Naive B cell (primary cell): ENCODE results near the gene GPR171. TPM values are rescaled to one million over a fixed set of nuclear protein-coding genes. Genes with fewer than 3 reads are reported as not detected.

Experiments
- ATAC-seq, 2 donors: fragments of 150-1000 bp; cut with Tn5 transposase; 2 replicates each; pipeline ENCODE4 v1.10.0; 2021; ENCODE audit warnings: low read depth in 2 of 2, mild to moderate bottlenecking in 2 of 2, moderate library complexity in 2 of 2
- DNase-seq: peaks from one replicate; pipeline ENCODE4 v3.0.0; 2022
- H3K27ac Mint-ChIP-seq, 6 donors: one replicate each; pipeline ENCODE4 v1.8.0; 2020 to 2022; ENCODE audit warnings: mild to moderate bottlenecking in 6 of 6, mixed read lengths in 6 of 6, moderate library complexity in 5 of 6, inconsistent platforms in 2 of 6
- H3K27me3 Mint-ChIP-seq, 3 donors: one replicate each; pipeline ENCODE4 v1.8.0; 2021 to 2022; ENCODE audit warnings: mixed read lengths in 3 of 3, mild to moderate bottlenecking in 1 of 3
- H3K36me3 Mint-ChIP-seq, 2 donors: one replicate each; pipeline ENCODE4 v1.8.0; 2020 to 2022; ENCODE audit warnings: mixed read lengths in 2 of 2, inconsistent platforms in 1 of 2, mild to moderate bottlenecking in 1 of 2
- H3K4me1 Mint-ChIP-seq, 3 donors: one replicate each; pipeline ENCODE4 v1.8.0; 2020 to 2022; ENCODE audit warnings: mixed read lengths in 3 of 3, inconsistent platforms in 1 of 3, mild to moderate bottlenecking in 1 of 3, moderate library complexity in 1 of 3
- H3K4me3 Mint-ChIP-seq, 8 donors: one replicate each; pipeline ENCODE4 v1.8.0; 2020 to 2022; ENCODE audit warnings: mild to moderate bottlenecking in 8 of 8, mixed read lengths in 8 of 8, moderate library complexity in 8 of 8, inconsistent platforms in 2 of 8
- H3K9me3 Mint-ChIP-seq, 7 donors: one replicate each; pipeline ENCODE4 v1.8.0; 2020 to 2022; ENCODE audit warnings: mixed read lengths in 7 of 7, mild to moderate bottlenecking in 5 of 7, inconsistent platforms in 2 of 7, moderate library complexity in 1 of 7
- polyA plus RNA-seq, 6 donors: library from polyadenylated mRNA; unstranded; fragments of 300-500 nt; fragmentation: Illumina TruSeq; gene quantifications; one replicate each; pipeline ENCODE4 v1.2.3, GENCODE V29; 2021; ENCODE audit warnings: low read depth in 6 of 6

Gene GPR171
- polyA plus RNA-seq, 6 donors from 2014 or later = 0.62 to 4.7 (median 1.7) TPM

GRCh38 chr3:151226825-151227224, 23.8 kb upstream of the GPR171 start:
- peaks cover 36 to 47% (median 44%) of the 10 kb centered on the region in 3 donors for H3K4me1 Mint-ChIP-seq

GRCh38 chr3:151226088-151226563, 23.1 kb upstream of the GPR171 start:
- no peak for ATAC-seq
- Mint-ChIP-seq H3K9me3 (peaks cover 0 to 7% (median 2%) of the 10 kb centered on the region in 7 donors), H3K4me3 (no peak overlapping the region), H3K36me3 (peaks cover 12 to 18% of the 10 kb centered on the region in 2 donors), H3K27ac (no peak overlapping the region), H3K4me1 (peaks cover 29 to 43% (median 42%) of the 10 kb centered on the region in 3 donors), H3K27me3 (no peaks in the 10 kb centered on the region)
- DNase-seq = no peak

More at GRCh38 chr3:151226825-151227224, 23.8 kb upstream of the GPR171 start:
- Mint-ChIP-seq H3K4me3 (no peak overlapping the region), H3K9me3 (peaks cover 0 to 5% (median 2%) of the 10 kb centered on the region in 7 donors), H3K36me3 (peaks cover 11 to 12% of the 10 kb centered on the region in 2 donors), H3K27ac (peak overlapping the region in 2 of 6 donors; percentile 86 to 95), H3K27me3 (no peaks in the 10 kb centered on the region)
- ATAC-seq (no peak), DNase-seq (no peak)

GRCh38 chr3:151225040-151225975, 22.3 kb upstream of the GPR171 start:
- H3K27ac Mint-ChIP-seq = peak overlapping the region in 3 of 6 donors; percentile 44 to 77 (median 57)
- H3K4me1 Mint-ChIP-seq = peaks cover 28 to 39% (median 35%) of the 10 kb centered on the region in 3 donors
- peaks cover 0 to 8% (median 5%) of the 10 kb centered on the region in 7 donors for H3K9me3 Mint-ChIP-seq
- DNase-seq = no peak
- no peaks in the 10 kb centered on the region for H3K27me3 Mint-ChIP-seq
- no peak for ATAC-seq
- peaks cover 18 to 26% of the 10 kb centered on the region in 2 donors for H3K36me3 Mint-ChIP-seq
- H3K4me3 Mint-ChIP-seq = no peak overlapping the region

DNA sequence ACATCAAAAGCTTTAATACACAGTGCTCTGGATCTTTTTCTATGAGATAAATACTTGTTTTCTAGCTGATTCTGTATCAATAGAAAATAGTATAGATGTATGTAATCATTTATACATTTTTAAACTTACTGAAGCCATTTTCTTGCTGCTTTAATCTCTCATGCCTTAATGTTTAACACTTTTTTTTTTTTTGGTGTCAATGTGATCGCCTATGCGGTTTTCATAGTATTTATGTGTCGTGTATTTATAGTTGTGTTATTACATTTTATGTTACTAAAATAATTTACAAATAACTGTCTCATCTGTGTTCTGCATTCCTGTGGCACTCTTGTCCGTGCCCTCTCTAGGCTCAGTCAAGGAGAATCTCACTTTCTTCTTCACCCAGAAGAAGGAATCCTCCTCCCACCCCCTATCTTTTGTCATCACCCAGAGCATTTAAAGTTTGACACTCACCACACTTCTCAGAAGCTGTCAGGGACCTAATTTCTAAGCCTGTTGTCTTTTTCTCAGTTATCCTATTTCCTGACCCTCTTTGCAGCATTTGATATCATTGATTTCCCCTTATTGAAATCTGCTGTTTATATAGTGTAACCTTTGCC, 21.4 kb upstream of the GPR171 start:
- Mint-ChIP-seq H3K27me3 (no peaks in the 10 kb centered on the region), H3K27ac (peak overlapping the region in 4 of 6 donors; percentile 7 to 55 (median 38)), H3K9me3 (peaks cover 0 to 8% (median 5%) of the 10 kb centered on the region in 7 donors), H3K4me1 (peaks cover 23 to 36% (median 25%) of the 10 kb centered on the region in 3 donors), H3K36me3 (peaks cover 18 to 26% of the 10 kb centered on the region in 2 donors), H3K4me3 (no peak overlapping the region)
- no peak for ATAC-seq
- no peak for DNase-seq

- DNase-seq = no peak
- H3K9me3 Mint-ChIP-seq = peaks cover 0 to 8% (median 5%) of the 10 kb centered on the region in 7 donors
- H3K4me3 Mint-ChIP-seq = no peak overlapping the region
- peaks cover 3 to 17% (median 7%) of the 10 kb centered on the region in 3 donors for H3K4me1 Mint-ChIP-seq
- H3K27me3 Mint-ChIP-seq = no peaks in the 10 kb centered on the region
- peak overlapping the region in 1 of 6 donors; percentile 49 for H3K27ac Mint-ChIP-seq
- ATAC-seq = no peak
- peaks cover 23 to 26% of the 10 kb centered on the region in 2 donors for H3K36me3 Mint-ChIP-seq
Measured at GRCh38 chr3:151219056-151219455, 16.0 kb upstream of the GPR171 start.

GRCh38 chr3:151218136-151218535, 15.1 kb upstream of the GPR171 start:
- H3K4me1 Mint-ChIP-seq = peaks cover 3 to 17% (median 7%) of the 10 kb centered on the region in 3 donors
- ATAC-seq (no peak), DNase-seq (no peak)
- H3K27me3 Mint-ChIP-seq = no peaks in the 10 kb centered on the region
- H3K27ac Mint-ChIP-seq = no peak overlapping the region
- H3K9me3 Mint-ChIP-seq = peaks cover 0 to 8% (median 5%) of the 10 kb centered on the region in 7 donors
- peaks cover 23 to 26% of the 10 kb centered on the region in 2 donors for H3K36me3 Mint-ChIP-seq
- no peak overlapping the region for H3K4me3 Mint-ChIP-seq

- Mint-ChIP-seq H3K4me1 (peaks cover 3 to 11% (median 7%) of the 10 kb centered on the region in 3 donors), H3K9me3 (peaks cover 0 to 5% (median 4%) of the 10 kb centered on the region in 7 donors), H3K27ac (peak overlapping the region in 3 of 6 donors; percentile 40 to 90 (median 59)), H3K36me3 (peaks cover 12 to 16% of the 10 kb centered on the region in 2 donors), H3K27me3 (no peaks in the 10 kb centered on the region), H3K4me3 (no peak overlapping the region)
- no peak for ATAC-seq
- no peak for DNase-seq
Measured at GRCh38 chr3:151216641-151217607, 13.9 kb upstream of the GPR171 start.

DNA sequence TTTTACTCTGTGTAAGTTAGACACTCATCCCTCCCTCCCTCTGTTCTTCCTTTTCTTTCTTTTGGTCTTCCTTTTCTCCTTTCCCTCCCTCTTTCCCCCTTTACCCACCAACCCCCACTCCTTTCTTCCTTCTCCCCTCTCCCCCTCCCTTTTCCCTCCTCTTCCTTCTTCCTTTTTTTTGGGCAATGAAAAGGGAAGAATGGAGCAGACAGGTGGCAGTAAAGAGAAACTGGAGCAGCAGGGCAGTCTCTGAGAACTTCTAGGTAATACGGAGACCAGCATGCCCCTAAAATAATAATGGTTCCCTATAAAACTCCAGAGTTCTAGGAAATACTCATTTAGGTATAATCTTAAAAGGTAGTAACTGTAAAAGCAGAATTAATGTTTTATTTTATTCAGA, 11.4 kb upstream of the GPR171 start:
- H3K4me1 Mint-ChIP-seq = peaks cover 0 to 15% (median 12%) of the 10 kb centered on the region in 3 donors
- H3K27me3 Mint-ChIP-seq = no peaks in the 10 kb centered on the region
- H3K27ac Mint-ChIP-seq = peak overlapping the region in 2 of 6 donors; percentile 41 to 76
- DNase-seq (no peak), ATAC-seq (no peak)
- no peaks in the 10 kb centered on the region for H3K9me3 Mint-ChIP-seq
- no peak overlapping the region for H3K4me3 Mint-ChIP-seq
- H3K36me3 Mint-ChIP-seq = peaks cover 0 to 5% of the 10 kb centered on the region in 2 donors

- Mint-ChIP-seq H3K4me3 (no peak overlapping the region), H3K27ac (peak overlapping the region in 5 of 6 donors; percentile 11 to 61 (median 21))
Measured at GRCh38 chr3:151213881-151214280, 10.9 kb upstream of the GPR171 start.

GRCh38 chr3:151213151-151213550, 10.1 kb upstream of the GPR171 start:
- Mint-ChIP-seq H3K9me3 (no peaks in the 10 kb centered on the region), H3K27me3 (no peaks in the 10 kb centered on the region), H3K36me3 (peaks cover 0 to 5% of the 10 kb centered on the region in 2 donors), H3K27ac (no peak overlapping the region), H3K4me1 (peaks cover 0 to 15% (median 12%) of the 10 kb centered on the region in 3 donors), H3K4me3 (no peak overlapping the region)
- DNase-seq = no peak
- ATAC-seq = no peak

More at GRCh38 chr3:151213881-151214280, 10.9 kb upstream of the GPR171 start:
- Mint-ChIP-seq H3K36me3 (peaks cover 0 to 5% of the 10 kb centered on the region in 2 donors), H3K4me1 (peaks cover 0 to 15% (median 12%) of the 10 kb centered on the region in 3 donors), H3K27me3 (no peaks in the 10 kb centered on the region), H3K9me3 (no peaks in the 10 kb centered on the region)
- DNase-seq (no peak), ATAC-seq (no peak)

DNA sequence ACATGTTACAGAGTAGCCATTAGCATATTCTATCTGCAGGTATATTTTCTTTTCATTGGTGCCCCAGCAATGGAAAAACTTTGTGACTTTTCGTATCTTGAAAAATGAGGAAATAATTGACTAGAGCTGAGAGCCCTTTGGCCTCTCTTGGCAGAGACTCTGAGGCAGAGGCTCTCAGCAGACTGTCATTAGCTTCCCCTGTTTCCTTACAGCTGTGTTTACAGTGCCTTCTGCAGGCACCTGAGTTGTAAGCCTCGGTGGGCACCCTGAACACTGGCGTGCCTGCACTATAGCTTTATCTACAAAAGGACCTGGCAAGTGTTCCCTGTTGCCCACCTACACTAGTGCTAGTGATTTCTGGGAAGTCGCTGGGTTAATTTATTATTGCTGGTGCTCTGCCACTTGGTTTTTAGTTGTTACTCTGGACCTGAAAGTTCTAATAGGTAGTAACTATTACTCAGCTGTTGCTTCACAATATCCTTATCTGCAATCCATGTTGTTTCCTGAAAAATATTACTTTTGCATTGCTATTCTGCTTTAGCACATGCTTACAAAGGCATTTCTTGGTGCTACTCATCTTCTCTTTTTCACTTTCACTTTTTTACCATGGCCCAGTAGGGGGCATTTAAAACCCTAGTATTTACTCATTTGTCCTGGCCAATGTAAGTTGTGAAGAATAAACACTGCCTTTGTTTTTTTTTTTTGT, 7.8 kb upstream of the GPR171 start:
- Mint-ChIP-seq H3K27ac (peak overlapping the region in 2 of 6 donors; percentile 39 to 70), H3K4me1 (peaks cover 0 to 15% (median 12%) of the 10 kb centered on the region in 3 donors)
- DNase-seq = no peak

DNA sequence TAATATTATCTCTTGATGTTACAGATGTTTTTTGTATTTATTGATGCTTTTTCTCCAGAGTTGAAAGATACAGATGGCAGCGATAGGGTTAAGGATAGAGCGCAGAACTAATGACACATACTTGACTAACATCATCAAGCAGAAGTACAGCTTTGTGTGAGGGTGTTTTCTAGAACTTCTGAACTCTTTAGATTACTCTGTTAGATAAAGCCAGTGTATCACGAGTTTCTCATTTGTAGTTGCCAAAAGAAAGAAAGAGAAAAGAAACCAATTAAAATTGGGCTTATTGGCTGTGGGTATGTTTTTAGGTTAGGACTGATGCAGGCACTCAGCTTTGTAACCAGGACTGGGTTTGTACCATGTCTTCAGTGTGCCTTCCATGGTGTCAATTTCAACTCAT, 6.6 kb upstream of the GPR171 start:
- H3K9me3 Mint-ChIP-seq = no peaks in the 10 kb centered on the region
- H3K4me3 Mint-ChIP-seq = no peak overlapping the region
- ATAC-seq (no peak), DNase-seq (no peak)
- H3K36me3 Mint-ChIP-seq = no peaks in the 10 kb centered on the region
- H3K4me1 Mint-ChIP-seq = peaks cover 0 to 16% (median 12%) of the 10 kb centered on the region in 3 donors
- H3K27ac Mint-ChIP-seq = peak overlapping the region in 2 of 6 donors; percentile 40 to 65
- H3K27me3 Mint-ChIP-seq = no peaks in the 10 kb centered on the region

More for the DNA sequence above, 7.8 kb upstream of the GPR171 start:
- Mint-ChIP-seq H3K36me3 (no peaks in the 10 kb centered on the region), H3K27me3 (no peaks in the 10 kb centered on the region), H3K9me3 (no peaks in the 10 kb centered on the region), H3K4me3 (peak overlapping the region in 6 of 8 donors; percentile 10 to 51 (median 42))
- peak; percentile 42 to 64 for ATAC-seq
